HL-60 (cell line): ENCODE results near the gene ZNF417.

ENCODE experiments used
- TF ChIP-seq, protein P1 (sequence below): IDR thresholded peaks from one replicate; pipeline ENCODE4 v1.5.1; 2011; ENCODE audit warnings: low read length, control low read depth, inconsistent platforms; ENCODE audit not compliant: insufficient read depth
- TF ChIP-seq, protein P2 (sequence below): IDR thresholded peaks from 2 replicates; pipeline ENCODE4 v1.6.1; 2012; ENCODE audit warnings: low read depth; ENCODE audit not compliant: insufficient replicate concordance

DNA sequence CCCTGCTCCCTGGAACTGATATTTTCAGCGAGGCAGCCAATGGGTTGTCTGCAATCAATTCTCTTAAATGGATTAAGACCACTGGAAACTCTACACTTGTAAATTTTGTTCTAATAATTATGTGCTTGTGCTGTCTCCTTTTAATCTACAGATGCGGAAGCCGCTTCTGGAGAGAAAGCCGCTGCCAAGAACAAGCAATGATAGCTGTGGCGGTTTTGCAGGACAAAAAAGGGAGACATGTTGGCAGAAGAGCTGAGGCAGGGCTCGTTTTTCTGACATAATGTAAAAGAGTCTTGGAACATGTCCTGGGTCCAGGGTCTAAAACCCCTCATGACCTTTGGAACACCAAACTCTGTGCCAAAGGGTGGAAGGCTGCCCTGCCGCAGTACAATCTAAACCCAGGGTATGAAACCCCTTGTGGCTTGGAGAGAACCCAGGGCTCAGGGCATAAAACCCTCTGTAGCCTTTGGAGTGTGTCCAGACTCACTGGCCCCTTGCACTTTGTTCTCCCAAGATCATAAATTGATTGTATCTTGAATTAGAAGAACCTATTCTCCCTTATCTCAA is 12.7 kb downstream of the ZNF417 start:
- TF ChIP-seq, protein P1, sequence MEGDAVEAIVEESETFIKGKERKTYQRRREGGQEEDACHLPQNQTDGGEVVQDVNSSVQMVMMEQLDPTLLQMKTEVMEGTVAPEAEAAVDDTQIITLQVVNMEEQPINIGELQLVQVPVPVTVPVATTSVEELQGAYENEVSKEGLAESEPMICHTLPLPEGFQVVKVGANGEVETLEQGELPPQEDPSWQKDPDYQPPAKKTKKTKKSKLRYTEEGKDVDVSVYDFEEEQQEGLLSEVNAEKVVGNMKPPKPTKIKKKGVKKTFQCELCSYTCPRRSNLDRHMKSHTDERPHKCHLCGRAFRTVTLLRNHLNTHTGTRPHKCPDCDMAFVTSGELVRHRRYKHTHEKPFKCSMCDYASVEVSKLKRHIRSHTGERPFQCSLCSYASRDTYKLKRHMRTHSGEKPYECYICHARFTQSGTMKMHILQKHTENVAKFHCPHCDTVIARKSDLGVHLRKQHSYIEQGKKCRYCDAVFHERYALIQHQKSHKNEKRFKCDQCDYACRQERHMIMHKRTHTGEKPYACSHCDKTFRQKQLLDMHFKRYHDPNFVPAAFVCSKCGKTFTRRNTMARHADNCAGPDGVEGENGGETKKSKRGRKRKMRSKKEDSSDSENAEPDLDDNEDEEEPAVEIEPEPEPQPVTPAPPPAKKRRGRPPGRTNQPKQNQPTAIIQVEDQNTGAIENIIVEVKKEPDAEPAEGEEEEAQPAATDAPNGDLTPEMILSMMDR, result no peak
- TF ChIP-seq, protein P2, sequence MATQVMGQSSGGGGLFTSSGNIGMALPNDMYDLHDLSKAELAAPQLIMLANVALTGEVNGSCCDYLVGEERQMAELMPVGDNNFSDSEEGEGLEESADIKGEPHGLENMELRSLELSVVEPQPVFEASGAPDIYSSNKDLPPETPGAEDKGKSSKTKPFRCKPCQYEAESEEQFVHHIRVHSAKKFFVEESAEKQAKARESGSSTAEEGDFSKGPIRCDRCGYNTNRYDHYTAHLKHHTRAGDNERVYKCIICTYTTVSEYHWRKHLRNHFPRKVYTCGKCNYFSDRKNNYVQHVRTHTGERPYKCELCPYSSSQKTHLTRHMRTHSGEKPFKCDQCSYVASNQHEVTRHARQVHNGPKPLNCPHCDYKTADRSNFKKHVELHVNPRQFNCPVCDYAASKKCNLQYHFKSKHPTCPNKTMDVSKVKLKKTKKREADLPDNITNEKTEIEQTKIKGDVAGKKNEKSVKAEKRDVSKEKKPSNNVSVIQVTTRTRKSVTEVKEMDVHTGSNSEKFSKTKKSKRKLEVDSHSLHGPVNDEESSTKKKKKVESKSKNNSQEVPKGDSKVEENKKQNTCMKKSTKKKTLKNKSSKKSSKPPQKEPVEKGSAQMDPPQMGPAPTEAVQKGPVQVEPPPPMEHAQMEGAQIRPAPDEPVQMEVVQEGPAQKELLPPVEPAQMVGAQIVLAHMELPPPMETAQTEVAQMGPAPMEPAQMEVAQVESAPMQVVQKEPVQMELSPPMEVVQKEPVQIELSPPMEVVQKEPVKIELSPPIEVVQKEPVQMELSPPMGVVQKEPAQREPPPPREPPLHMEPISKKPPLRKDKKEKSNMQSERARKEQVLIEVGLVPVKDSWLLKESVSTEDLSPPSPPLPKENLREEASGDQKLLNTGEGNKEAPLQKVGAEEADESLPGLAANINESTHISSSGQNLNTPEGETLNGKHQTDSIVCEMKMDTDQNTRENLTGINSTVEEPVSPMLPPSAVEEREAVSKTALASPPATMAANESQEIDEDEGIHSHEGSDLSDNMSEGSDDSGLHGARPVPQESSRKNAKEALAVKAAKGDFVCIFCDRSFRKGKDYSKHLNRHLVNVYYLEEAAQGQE, result no peak
